ENCODE measurements around the gene DNAH17.

- TF ChIP-seq CTCF (conservative IDR thresholded peaks at IDR 0.05) (no peak), EZH2 (IDR thresholded peaks at IDR 0.05; ENCODE audit: low read depth) (no peak)
Observed at GRCh38 chr17:78428025-78428575, 149.1 kb downstream of the DNAH17 start.
